Panc1 (cell line): ENCODE measurements around the gene SCAANT1. TPM values are rescaled to one million over a fixed set of nuclear protein-coding genes. Genes with fewer than 3 reads are reported as not detected.

Experiments used
- ATAC-seq: fragments of 200-7000 bp; cut with Tn5 transposase; 2 replicates; pipeline ENCODE4 v1.9.1; 2020; ENCODE audit warnings: mild to moderate bottlenecking, moderate library complexity
- BruUV-seq: library from RNA; stranded (reverse); fragments of 400-500 nt; replicated peaks from 2 replicates; lab custom pipeline; 2021; lab: Mats Ljungman, UMichigan
- CTCF ChIA-PET: fragments of 300-600 bp; sonication (Branson Sonifier 250); formaldehyde crosslinking; loops from one replicate; lab custom pipeline; 2022; ENCODE audit warnings: antibody characterized with exemption; lab: Charles Lee
- POLR2A ChIA-PET: fragments of 300-600 bp; sonication (Branson Sonifier 250); formaldehyde crosslinking; loops from one replicate; lab custom pipeline; 2022; ENCODE audit warnings: antibody characterized with exemption; lab: Charles Lee
- DNase-seq: peaks from one replicate; pipeline ENCODE4 v3.0.0-alpha.2; 2010; ENCODE audit warnings: low read depth, low spot score
- H3K27ac ChIP-seq: 2 replicates; pipeline ENCODE4 v1.5.1; 2011; ENCODE audit warnings: mild to moderate bottlenecking, low read length, inconsistent platforms
- H3K27me3 ChIP-seq: fragments of 200-500 bp; sonication (Bioruptor generic); 2 replicates; pipeline ENCODE4 v1.6.0; 2014; ENCODE audit warnings: low read length, inconsistent platforms; ENCODE audit not compliant: control insufficient read depth, insufficient read depth
- H3K36me3 ChIP-seq: fragments of 200-500 bp; sonication (Bioruptor generic); 2 replicates; pipeline ENCODE4 v1.5.1; 2014; ENCODE audit warnings: inconsistent platforms, mild to moderate bottlenecking, low read length, moderate library complexity; ENCODE audit not compliant: control insufficient read depth, insufficient read depth
- H3K4me1 ChIP-seq: 2 replicates; pipeline ENCODE4 v1.5.1; 2011; ENCODE audit warnings: inconsistent platforms, mild to moderate bottlenecking, low read length, moderate library complexity; ENCODE audit not compliant: control insufficient read depth, insufficient read depth
- H3K4me3 ChIP-seq, 2 experiments: 2 replicates each; pipeline ENCODE4 v1.5.1; 2011 to 2012; ENCODE audit warnings: low read depth in 2 of 2, low read length in 2 of 2, mild to moderate bottlenecking in 2 of 2, inconsistent platforms in 1 of 2, moderate library complexity in 1 of 2
- H3K9me3 ChIP-seq: fragments of 200-500 bp; sonication (Bioruptor generic); 2 replicates; pipeline ENCODE4 v1.5.1; 2014; ENCODE audit warnings: low read depth, mild to moderate bottlenecking, inconsistent platforms, low read length, moderate library complexity; ENCODE audit not compliant: control insufficient read depth, insufficient read depth
- POLR2AphosphoS5 ChIP-seq: IDR thresholded peaks from 2 replicates; pipeline ENCODE4 v1.6.1; 2012; ENCODE audit warnings: mild to moderate bottlenecking, low read depth, low read length, moderate library complexity
- SIN3A ChIP-seq: IDR thresholded peaks from 2 replicates; pipeline ENCODE4 v1.6.1; 2012; ENCODE audit warnings: low read depth, mild to moderate bottlenecking, low read length, moderate library complexity, borderline replicate concordance; ENCODE audit not compliant: insufficient read depth
- TCF7L2 ChIP-seq: IDR thresholded peaks from 2 replicates; pipeline ENCODE4 v1.6.1; 2011; ENCODE audit warnings: mild to moderate bottlenecking, low read depth, low read length, inconsistent platforms
- in situ Hi-C: cut with HindIII; loops from 2 replicates; pipeline ENCODE4 v1.10.0; 2016; ENCODE audit warnings: low sequenced_read_pairs, low pct_unique_long_range_greater_than_20kb
- intact Hi-C: fragments of 100-400 bp; cut with micrococcal nuclease; formaldehyde crosslinking; loops from one replicate; pipeline ENCODE4 v1.10.0; 2022; ENCODE audit not compliant: unreplicated experiment
- total RNA-seq: library from RNA; stranded (reverse); gene quantifications from one replicate; pipeline ENCODE4 v1.2.1, GENCODE V29; 2021; ENCODE audit not compliant: unreplicated experiment
- TF ChIP-seq, protein P1 (sequence below), 2 experiments: IDR thresholded peaks; 2 replicates each; pipeline ENCODE4 v1.6.1; 2011 to 2012; ENCODE audit warnings: low read depth in 2 of 2, control low read depth in 1 of 2, low read length in 1 of 2, mild to moderate bottlenecking in 1 of 2, moderate library complexity in 1 of 2; ENCODE audit not compliant: insufficient read depth in 1 of 2
- TF ChIP-seq, protein P2 (sequence below): fragments of 450-650 bp; IDR thresholded peaks from 2 replicates; pipeline ENCODE4 v1.5.1; 2017; ENCODE audit warnings: mild to moderate bottlenecking

Gene SCAANT1
- total RNA-seq, 1 experiment from 2014 or later: not detected

DNA sequence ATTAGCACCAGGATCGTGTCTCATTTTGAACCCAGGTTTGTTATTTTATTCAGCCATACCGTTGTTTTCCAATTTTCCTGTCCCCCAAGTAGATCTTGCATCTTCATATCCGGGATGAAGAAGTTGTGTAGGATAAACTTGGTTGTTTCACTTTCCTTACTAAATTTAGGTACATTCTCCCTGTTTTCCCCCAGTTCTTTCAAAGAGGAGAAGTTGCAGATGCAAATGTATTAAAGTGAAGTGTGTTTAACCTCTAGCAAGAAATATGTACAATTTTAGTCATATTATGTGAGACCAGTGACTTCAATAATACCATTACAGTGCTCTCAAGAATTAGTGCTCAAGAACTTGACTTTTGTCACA is 47.2 kb downstream of the SCAANT1 start:
- intact Hi-C loops (no loop called here), in situ Hi-C loops (no loop called here)
- Histone ChIP-seq H3K9me3 (no peaks in the 10 kb centered on the region), H3K27ac (peak overlapping the region; percentile 86), H3K36me3 (no peaks in the 10 kb centered on the region; the same call in 1 of the 2 replicates), H3K4me1 (peaks cover 3% of the 10 kb centered on the region; the same call in 1 of the 2 replicates), H3K27me3 (no peaks in the 10 kb centered on the region), H3K4me3 (peak overlapping the region; percentile 70 to 79)
- ATAC-seq (no peak), DNase-seq (no peak)
- no peak for TF ChIP-seq SIN3A
- no peak for TF ChIP-seq TCF7L2
- TF ChIP-seq, protein P1, sequence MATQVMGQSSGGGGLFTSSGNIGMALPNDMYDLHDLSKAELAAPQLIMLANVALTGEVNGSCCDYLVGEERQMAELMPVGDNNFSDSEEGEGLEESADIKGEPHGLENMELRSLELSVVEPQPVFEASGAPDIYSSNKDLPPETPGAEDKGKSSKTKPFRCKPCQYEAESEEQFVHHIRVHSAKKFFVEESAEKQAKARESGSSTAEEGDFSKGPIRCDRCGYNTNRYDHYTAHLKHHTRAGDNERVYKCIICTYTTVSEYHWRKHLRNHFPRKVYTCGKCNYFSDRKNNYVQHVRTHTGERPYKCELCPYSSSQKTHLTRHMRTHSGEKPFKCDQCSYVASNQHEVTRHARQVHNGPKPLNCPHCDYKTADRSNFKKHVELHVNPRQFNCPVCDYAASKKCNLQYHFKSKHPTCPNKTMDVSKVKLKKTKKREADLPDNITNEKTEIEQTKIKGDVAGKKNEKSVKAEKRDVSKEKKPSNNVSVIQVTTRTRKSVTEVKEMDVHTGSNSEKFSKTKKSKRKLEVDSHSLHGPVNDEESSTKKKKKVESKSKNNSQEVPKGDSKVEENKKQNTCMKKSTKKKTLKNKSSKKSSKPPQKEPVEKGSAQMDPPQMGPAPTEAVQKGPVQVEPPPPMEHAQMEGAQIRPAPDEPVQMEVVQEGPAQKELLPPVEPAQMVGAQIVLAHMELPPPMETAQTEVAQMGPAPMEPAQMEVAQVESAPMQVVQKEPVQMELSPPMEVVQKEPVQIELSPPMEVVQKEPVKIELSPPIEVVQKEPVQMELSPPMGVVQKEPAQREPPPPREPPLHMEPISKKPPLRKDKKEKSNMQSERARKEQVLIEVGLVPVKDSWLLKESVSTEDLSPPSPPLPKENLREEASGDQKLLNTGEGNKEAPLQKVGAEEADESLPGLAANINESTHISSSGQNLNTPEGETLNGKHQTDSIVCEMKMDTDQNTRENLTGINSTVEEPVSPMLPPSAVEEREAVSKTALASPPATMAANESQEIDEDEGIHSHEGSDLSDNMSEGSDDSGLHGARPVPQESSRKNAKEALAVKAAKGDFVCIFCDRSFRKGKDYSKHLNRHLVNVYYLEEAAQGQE (IDR thresholded peaks at IDR 0.05; ENCODE audit: insufficient read depth in 1 of 2, low read depth in 2 of 2, low read length in 1 of 2): no peak
- TF ChIP-seq, protein P2, sequence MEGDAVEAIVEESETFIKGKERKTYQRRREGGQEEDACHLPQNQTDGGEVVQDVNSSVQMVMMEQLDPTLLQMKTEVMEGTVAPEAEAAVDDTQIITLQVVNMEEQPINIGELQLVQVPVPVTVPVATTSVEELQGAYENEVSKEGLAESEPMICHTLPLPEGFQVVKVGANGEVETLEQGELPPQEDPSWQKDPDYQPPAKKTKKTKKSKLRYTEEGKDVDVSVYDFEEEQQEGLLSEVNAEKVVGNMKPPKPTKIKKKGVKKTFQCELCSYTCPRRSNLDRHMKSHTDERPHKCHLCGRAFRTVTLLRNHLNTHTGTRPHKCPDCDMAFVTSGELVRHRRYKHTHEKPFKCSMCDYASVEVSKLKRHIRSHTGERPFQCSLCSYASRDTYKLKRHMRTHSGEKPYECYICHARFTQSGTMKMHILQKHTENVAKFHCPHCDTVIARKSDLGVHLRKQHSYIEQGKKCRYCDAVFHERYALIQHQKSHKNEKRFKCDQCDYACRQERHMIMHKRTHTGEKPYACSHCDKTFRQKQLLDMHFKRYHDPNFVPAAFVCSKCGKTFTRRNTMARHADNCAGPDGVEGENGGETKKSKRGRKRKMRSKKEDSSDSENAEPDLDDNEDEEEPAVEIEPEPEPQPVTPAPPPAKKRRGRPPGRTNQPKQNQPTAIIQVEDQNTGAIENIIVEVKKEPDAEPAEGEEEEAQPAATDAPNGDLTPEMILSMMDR: no peak
- no peak for TF ChIP-seq POLR2AphosphoS5
- ChIA-PET POLR2A (no interaction called here), CTCF (no interaction called here)
- TSS peak; percentile 85 for BruUV-seq

DNA sequence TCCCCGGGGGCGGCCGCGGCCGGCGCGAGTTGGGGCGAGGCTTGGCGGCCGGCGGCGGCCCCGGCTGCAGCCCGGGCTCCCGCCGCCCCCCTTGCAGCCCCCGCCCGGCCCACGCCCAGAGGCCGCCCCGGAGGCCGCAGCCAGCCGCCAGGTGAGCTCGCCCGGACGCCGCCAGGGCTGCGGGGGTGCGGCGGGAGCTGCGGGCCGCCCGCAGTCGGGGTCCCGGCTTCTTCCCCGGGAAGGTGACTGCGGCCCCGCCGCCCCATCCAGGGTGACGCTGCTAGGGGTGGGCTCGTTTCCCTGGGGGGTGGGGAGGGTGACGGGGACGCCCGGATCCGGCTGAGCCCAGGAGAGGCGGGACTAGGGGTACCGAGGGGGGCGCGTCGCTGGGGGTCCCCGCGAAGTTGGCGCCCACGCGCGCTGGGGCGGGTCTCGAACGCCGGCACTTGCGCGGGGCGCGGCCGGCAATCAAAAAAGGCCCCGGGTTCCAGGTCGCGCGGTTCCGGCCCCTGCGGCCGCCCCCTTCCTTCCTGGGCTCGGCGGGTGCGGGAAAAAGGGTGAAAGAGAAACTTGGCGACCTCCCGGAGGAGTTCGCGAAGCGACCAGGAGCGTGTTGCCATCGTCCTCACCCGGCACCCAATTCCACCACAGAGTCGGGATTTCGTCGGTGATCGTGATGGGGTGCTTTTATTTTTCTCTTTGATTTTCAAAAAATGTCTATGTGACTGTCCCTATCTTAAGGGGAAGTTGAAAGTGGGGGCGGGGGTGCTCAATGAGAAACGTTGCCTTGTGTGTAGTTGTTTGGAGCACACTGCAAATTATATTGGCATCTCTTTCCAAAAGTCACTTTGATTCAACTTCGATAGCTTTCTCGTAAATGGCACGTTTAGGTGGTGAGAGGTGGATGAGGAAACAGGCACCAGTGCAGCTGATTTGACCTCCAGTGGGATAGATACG is 47.9 kb downstream of the SCAANT1 start:
- in situ Hi-C loops: no loop called here
- DNase-seq (no peak), ATAC-seq (peak; percentile 90)
- Histone ChIP-seq H3K4me3 (peak overlapping the region; percentile 70 to 79), H3K4me1 (peaks cover 3% of the 10 kb centered on the region; the same call in 1 of the 2 replicates), H3K9me3 (no peaks in the 10 kb centered on the region), H3K27me3 (no peaks in the 10 kb centered on the region), H3K36me3 (no peaks in the 10 kb centered on the region; the same call in 1 of the 2 replicates), H3K27ac (peak overlapping the region; percentile 86)
- CTCF ChIA-PET: interaction anchor here (0.7 kb wide), 1 partner anchor 130 kb away, joined by 8 read pairs; no protein-coding TSS in a partner anchor
- no TSS peak for BruUV-seq
- TF ChIP-seq, protein P2: no peak
- TF ChIP-seq POLR2AphosphoS5: no peak
- TF ChIP-seq, protein P1 (IDR thresholded peaks at IDR 0.05; ENCODE audit: insufficient read depth in 1 of 2, low read depth in 2 of 2, low read length in 1 of 2): no peak
- intact Hi-C loops: no loop called here
- POLR2A ChIA-PET: no interaction called here
